Loucy (cell line): ENCODE results near the gene GET4.

ENCODE experiments used
- H2AFZ ChIP-seq: fragments of 200-600 bp; sonication (generic); 2 replicates; pipeline ENCODE4 v1.6.0; 2016; ENCODE audit warnings: antibody characterized with exemption, mild to moderate bottlenecking, low read length, moderate library complexity
- H3F3A ChIP-seq: fragments of 200-600 bp; 2 replicates; pipeline ENCODE4 v1.6.0; 2016; ENCODE audit warnings: antibody characterized with exemption, low read depth, mild to moderate bottlenecking
- H3K27me3 ChIP-seq: fragments of 200-600 bp; sonication (generic); 2 replicates; pipeline ENCODE4 v1.6.1; 2014; ENCODE audit warnings: low read length, mild to moderate bottlenecking; ENCODE audit not compliant: insufficient read depth, poor library complexity, severe bottlenecking
- H3K36me3 ChIP-seq: fragments of 200-600 bp; sonication (generic); 2 replicates; pipeline ENCODE4 v1.6.1; 2016; ENCODE audit warnings: low read length; ENCODE audit not compliant: insufficient read depth
- H3K4me1 ChIP-seq: fragments of 200-600 bp; sonication (generic); 2 replicates; pipeline ENCODE4 v1.5.1; 2014; ENCODE audit warnings: low read length, mild to moderate bottlenecking; ENCODE audit not compliant: insufficient read depth, poor library complexity, severe bottlenecking
- H3K4me2 ChIP-seq: fragments of 200-600 bp; sonication (generic); 2 replicates; pipeline ENCODE4 v1.6.0; 2014; ENCODE audit warnings: antibody characterized with exemption, low read length, low read depth, mild to moderate bottlenecking; ENCODE audit not compliant: poor library complexity, severe bottlenecking
- H3K4me3 ChIP-seq: fragments of 200-600 bp; sonication (generic); 2 replicates; pipeline ENCODE4 v1.5.1; 2014; ENCODE audit warnings: low read length, mild to moderate bottlenecking, mixed read lengths; ENCODE audit not compliant: poor library complexity, severe bottlenecking
- H3K79me2 ChIP-seq: fragments of 200-600 bp; sonication (generic); 2 replicates; pipeline ENCODE4 v1.6.1; 2014; ENCODE audit warnings: low read length; ENCODE audit not compliant: insufficient read depth
- H3K9ac ChIP-seq: fragments of 200-600 bp; sonication (generic); 2 replicates; pipeline ENCODE4 v1.6.0; 2014; ENCODE audit warnings: mild to moderate bottlenecking, low read depth, low read length, moderate library complexity; ENCODE audit not compliant: poor library complexity, severe bottlenecking
- H3K9me2 ChIP-seq: fragments of 200-600 bp; sonication (generic); replicated peaks from 2 replicates; pipeline ENCODE4 v1.6.1; 2016; ENCODE audit warnings: low read depth, low read length, mixed read lengths
- H3K9me3 ChIP-seq: fragments of 200-600 bp; sonication (generic); 2 replicates; pipeline ENCODE4 v1.6.1; 2014; ENCODE audit warnings: mild to moderate bottlenecking, antibody characterized with exemption, low read length, low read depth; ENCODE audit not compliant: insufficient read depth
- H4K20me1 ChIP-seq: fragments of 200-600 bp; sonication (generic); 2 replicates; pipeline ENCODE4 v1.6.0; 2014; ENCODE audit warnings: antibody characterized with exemption, low read length, mild to moderate bottlenecking; ENCODE audit not compliant: insufficient read depth, poor library complexity, severe bottlenecking
- CTCF ChIP-seq: fragments of 200-600 bp; sonication (generic); conservative IDR thresholded peaks from 2 replicates; pipeline ENCODE4 v1.5.1; 2014; ENCODE audit warnings: mild to moderate bottlenecking, antibody characterized with exemption, low read length
- EZH2phosphoT487 ChIP-seq: fragments of 200-600 bp; IDR thresholded peaks from 2 replicates; pipeline ENCODE4 v1.6.1; 2018; ENCODE audit warnings: antibody characterized with exemption, mild to moderate bottlenecking, moderate library complexity, borderline replicate concordance

GET4 gene

GRCh38 chr7:918118-918425 is 41.7 kb downstream of the GET4 start:
- no peaks in the 10 kb centered on the region for H3F3A ChIP-seq
- H2AFZ ChIP-seq: no peak overlapping the region
- H4K20me1 ChIP-seq: no peaks in the 10 kb centered on the region
- H3K79me2 ChIP-seq: peaks cover 6% of the 10 kb centered on the region; the same call in 1 of the 2 replicates
- no peaks in the 10 kb centered on the region for H3K36me3 ChIP-seq
- no peak overlapping the region for H3K9ac ChIP-seq
- H3K4me2 ChIP-seq: no peak overlapping the region
- H3K9me2 ChIP-seq: no peaks in the 10 kb centered on the region
- H3K27me3 ChIP-seq: no peaks in the 10 kb centered on the region
- peaks cover 27% of the 10 kb centered on the region for H3K4me1 ChIP-seq
- H3K4me3 ChIP-seq: no peak overlapping the region
- no peak for TF ChIP-seq CTCF
- no peaks in the 10 kb centered on the region for H3K9me3 ChIP-seq

DNA sequence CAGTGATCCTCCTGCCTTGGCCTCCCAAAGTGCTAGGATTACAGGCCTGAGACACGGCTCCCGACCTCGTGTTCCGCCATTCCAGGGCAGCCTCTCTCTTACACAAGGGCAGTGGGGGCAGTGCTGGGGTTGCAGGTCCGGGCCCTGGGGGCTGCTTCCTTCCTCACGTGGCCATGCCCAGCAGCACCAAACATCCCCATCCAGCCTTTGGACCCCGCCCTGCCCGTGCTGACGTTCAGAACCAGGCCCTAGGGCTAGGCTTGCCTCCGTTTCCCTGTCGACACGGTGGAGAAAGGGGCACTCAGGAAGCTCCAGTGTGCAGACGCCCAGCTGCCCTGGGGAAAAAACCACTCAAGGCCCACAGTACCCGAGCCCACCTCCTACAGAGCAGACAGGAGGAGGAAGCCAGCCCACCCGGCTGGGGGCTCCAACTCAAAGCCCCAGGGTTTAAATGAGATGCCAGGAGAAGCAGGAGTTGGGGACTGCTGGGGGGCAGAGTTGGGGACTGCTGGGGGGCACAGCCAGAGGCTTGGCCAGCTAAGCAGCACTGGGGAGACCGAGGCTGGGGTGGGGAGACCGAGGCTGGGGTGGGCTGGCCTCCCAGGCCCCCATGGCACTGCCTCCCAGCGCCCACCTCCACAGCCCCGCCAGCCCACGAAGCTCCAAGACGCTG is 42.2 kb downstream of the GET4 start:
- no peak for TF ChIP-seq CTCF
- no peak for TF ChIP-seq EZH2phosphoT487

GRCh38 chr7:919114-919442 is 42.7 kb downstream of the GET4 start:
- Histone ChIP-seq H3K4me2 (no peak overlapping the region), H3K27me3 (no peaks in the 10 kb centered on the region), H3K36me3 (no peaks in the 10 kb centered on the region), H3K9me3 (no peaks in the 10 kb centered on the region), H3K9ac (no peak overlapping the region), H3K79me2 (peaks cover 6% of the 10 kb centered on the region; the same call in 1 of the 2 replicates), H3K9me2 (no peaks in the 10 kb centered on the region), H2AFZ (no peak overlapping the region), H3K4me3 (no peak overlapping the region), H3K4me1 (peaks cover 33% of the 10 kb centered on the region), H3F3A (no peaks in the 10 kb centered on the region), H4K20me1 (no peaks in the 10 kb centered on the region)
- no peak for TF ChIP-seq CTCF

More for the DNA sequence above, 42.2 kb downstream of the GET4 start:
- Histone ChIP-seq H3K9me2 (no peaks in the 10 kb centered on the region), H3K79me2 (peaks cover 6% of the 10 kb centered on the region; the same call in 1 of the 2 replicates), H3K4me1 (peaks cover 29% of the 10 kb centered on the region), H3K9ac (no peak overlapping the region), H3F3A (no peaks in the 10 kb centered on the region), H3K4me2 (no peak overlapping the region), H2AFZ (no peak overlapping the region), H3K27me3 (no peaks in the 10 kb centered on the region), H3K36me3 (no peaks in the 10 kb centered on the region), H3K4me3 (no peak overlapping the region), H4K20me1 (no peaks in the 10 kb centered on the region), H3K9me3 (no peaks in the 10 kb centered on the region)
